Adrenal gland (tissue), 12 donors: ENCODE results near the gene UVSSA. TPM values are rescaled to one million over a fixed set of nuclear protein-coding genes. Genes with fewer than 3 reads are reported as not detected.

ENCODE experiments used
- DNase-seq, 7 donors: peaks; one replicate each; pipeline ENCODE4 v3.0.0-alpha.2; 2019 to 2020
- H3K27ac ChIP-seq, 5 donors: fragments of 200-600 bp; sonication (generic) in 4 of 5; 1 replicate in 3 of 5; 2 replicates in 2 of 5; pipeline versions ENCODE4 v1.5.1 to v1.8.0; 2016 to 2020; ENCODE audit warnings: mild to moderate bottlenecking in 1 of 5
- H3K27me3 ChIP-seq: fragments of 200-600 bp; 2 replicates; pipeline ENCODE4 v1.8.0; 2021
- H3K36me3 ChIP-seq, 2 donors: fragments of 200-600 bp; replicated peaks in 1 of 2; 1 replicate in 1 of 2; 2 replicates in 1 of 2; pipeline versions ENCODE4 v1.5.1 to v1.8.0; 2018 to 2022
- H3K4me1 ChIP-seq, 2 donors: fragments of 200-600 bp; replicated peaks in 1 of 2; 1 replicate in 1 of 2; 2 replicates in 1 of 2; pipeline versions ENCODE4 v1.5.1 to v1.8.0; 2018 to 2021
- H3K4me3 ChIP-seq, 4 donors: fragments of 200-600 bp; sonication (generic) in 3 of 4; one replicate each; pipeline ENCODE4 v1.5.1; 2016 to 2018
- H3K9me3 ChIP-seq, 3 donors: fragments of 200-600 bp; sonication (generic) in 1 of 3; replicated peaks in 1 of 3; 1 replicate in 2 of 3; 2 replicates in 1 of 3; pipeline versions ENCODE4 v1.5.1 to v1.8.0; 2016 to 2021
- POLR2A ChIP-seq, 2 donors: fragments of 450-650 bp; IDR thresholded peaks; one replicate each; pipeline ENCODE4 v1.6.1; 2017; ENCODE audit warnings: antibody characterized with exemption in 2 of 2, mild to moderate bottlenecking in 2 of 2, moderate library complexity in 1 of 2
- WGBS, 4 donors: extraction: QIAGEN DNeasy Blood & Tissue Kit in 2 of 4; methylation state at CpG; one replicate each; pipeline versions ENCODE4 v1.1.5 to v1.1.7; 2013 to 2017; 5-methylcytosine and 5-hydroxymethylcytosine counted together
- intact Hi-C, 2 donors: fragments of 100-400 bp; cut with DNase I; formaldehyde crosslinking; loops; one replicate each; pipeline versions ENCODE4 v1.14.1 to v1.15.0; 2022 to 2023
- polyA plus RNA-seq, 3 donors: library from polyadenylated mRNA; stranded (reverse); fragments of 200-250 nt in 2 of 3; fragments of 350-450 nt in 1 of 3; fragmentation: Illumina TruSeq in 1 of 3; extraction: RNeasy Lipid Tissue Mini Kit (QIAGEN cat#74804) in 1 of 3; gene quantifications; one replicate each; pipeline ENCODE4 v1.2.3, GENCODE V29; 2013 to 2014
- total RNA-seq, 9 donors: library from RNA; depleted of rRNA in 4 of 9; stranded (reverse); fragments of >200 nt in 4 of 9; fragments of 120-200 nt in 1 of 9; fragmentation: NEBNext Ultra II Directional in 1 of 9; extraction: Animal tissue kit (Norgen Biotek cat#: 25700) in 1 of 9; gene quantifications; one replicate each; pipeline versions ENCODE4 v1.1.0 to v1.2.4, GENCODE V29; 2013 to 2023
- TF ChIP-seq, protein P1 (sequence below), 6 experiments: fragments of 450-650 bp in 4 of 6; fragments of 200-600 bp in 2 of 6; sonication (generic) in 1 of 6; IDR thresholded peaks; 1 replicate in 5 of 6; 2 replicates in 1 of 6; pipeline versions ENCODE4 v1.5.1 to v1.8.0; 2016 to 2021; ENCODE audit warnings: antibody characterized with exemption in 6 of 6, mild to moderate bottlenecking in 2 of 6, moderate library complexity in 1 of 6
- donor health status: healthy with polysubstance abuse.
- donor health status: Bipolar disorder and iron deficiency.
- donor health status: DM: yes; HTN: yes; CAD: no.
- donor health status: DM: no; HTN: no; CAD: no.
- donor health status: DM: no; HTN: no; CAD: no.
- donor health status: DM: yes; HTN: yes; CAD: no.

UVSSA gene
- total and polyA plus RNA-seq, 12 donors: 2.9 to 37.4 (median 17.5) TPM

DNA sequence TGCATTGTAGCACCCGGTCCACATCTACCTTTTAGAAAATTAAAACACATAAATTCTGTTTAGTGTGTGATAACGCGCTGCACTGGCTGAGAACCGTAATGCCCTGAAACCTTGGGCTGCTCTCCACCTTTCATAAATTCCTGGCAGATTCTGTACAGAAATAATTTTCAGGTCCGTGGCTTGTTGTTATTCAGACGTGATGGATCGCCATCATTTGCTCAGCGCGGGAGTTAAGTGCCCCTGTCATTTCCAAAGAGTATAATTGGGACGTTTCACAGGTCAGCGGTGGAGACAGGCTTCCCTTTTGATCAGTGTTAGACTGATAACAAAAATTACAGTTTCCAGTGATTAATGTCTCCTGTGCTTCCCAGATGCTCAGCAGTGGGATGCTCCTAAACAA, 16.5 kb downstream of the UVSSA start:
- Histone ChIP-seq H3K27ac (no peak overlapping the region), H3K36me3 (peaks cover 0 to 5% of the 10 kb centered on the region in 2 donors), H3K4me1 (peaks cover 6 to 17% of the 10 kb centered on the region in 2 donors), H3K9me3 (no peaks in the 10 kb centered on the region), H3K27me3 (no peaks in the 10 kb centered on the region), H3K4me3 (no peak overlapping the region)
- no peak for DNase-seq
- TF ChIP-seq, protein P1, sequence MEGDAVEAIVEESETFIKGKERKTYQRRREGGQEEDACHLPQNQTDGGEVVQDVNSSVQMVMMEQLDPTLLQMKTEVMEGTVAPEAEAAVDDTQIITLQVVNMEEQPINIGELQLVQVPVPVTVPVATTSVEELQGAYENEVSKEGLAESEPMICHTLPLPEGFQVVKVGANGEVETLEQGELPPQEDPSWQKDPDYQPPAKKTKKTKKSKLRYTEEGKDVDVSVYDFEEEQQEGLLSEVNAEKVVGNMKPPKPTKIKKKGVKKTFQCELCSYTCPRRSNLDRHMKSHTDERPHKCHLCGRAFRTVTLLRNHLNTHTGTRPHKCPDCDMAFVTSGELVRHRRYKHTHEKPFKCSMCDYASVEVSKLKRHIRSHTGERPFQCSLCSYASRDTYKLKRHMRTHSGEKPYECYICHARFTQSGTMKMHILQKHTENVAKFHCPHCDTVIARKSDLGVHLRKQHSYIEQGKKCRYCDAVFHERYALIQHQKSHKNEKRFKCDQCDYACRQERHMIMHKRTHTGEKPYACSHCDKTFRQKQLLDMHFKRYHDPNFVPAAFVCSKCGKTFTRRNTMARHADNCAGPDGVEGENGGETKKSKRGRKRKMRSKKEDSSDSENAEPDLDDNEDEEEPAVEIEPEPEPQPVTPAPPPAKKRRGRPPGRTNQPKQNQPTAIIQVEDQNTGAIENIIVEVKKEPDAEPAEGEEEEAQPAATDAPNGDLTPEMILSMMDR (IDR thresholded peaks at IDR 0.05): no peak
- no peak for TF ChIP-seq POLR2A (IDR thresholded peaks at IDR 0.05)
- intact Hi-C loops: no loop called here
- WGBS, 4 donors: 47 to 76% (median 64%) methylated on average over 11 of the region's 11 CpGs

DNA sequence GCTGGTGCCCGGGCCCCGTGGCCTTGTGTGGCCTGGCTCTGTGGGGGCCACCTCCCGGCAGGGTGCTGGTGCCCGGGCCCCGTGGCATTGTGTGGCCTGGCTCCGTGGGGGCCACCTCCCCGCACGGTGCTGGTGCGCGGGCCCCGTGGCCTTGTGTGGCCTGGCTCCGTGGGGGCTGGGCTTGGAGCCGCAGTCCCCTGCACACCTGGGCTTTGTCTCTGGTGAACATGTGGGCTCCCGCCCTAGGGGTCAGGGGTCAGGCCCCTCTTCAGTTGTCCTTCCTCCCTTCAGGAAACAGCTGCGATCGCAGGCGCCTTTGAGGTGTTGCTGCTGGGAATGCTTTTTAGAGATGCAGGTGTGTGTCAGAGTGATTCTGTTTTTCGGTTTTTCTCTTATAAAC, 17.2 kb downstream of the UVSSA start:
- H3K36me3 ChIP-seq: peaks cover 0 to 5% of the 10 kb centered on the region in 2 donors
- no peak for TF ChIP-seq POLR2A (IDR thresholded peaks at IDR 0.05)
- TF ChIP-seq, protein P1 (IDR thresholded peaks at IDR 0.05): no peak
- H3K27me3 ChIP-seq: no peaks in the 10 kb centered on the region
- intact Hi-C loops: no loop called here
- peaks cover 6 to 17% of the 10 kb centered on the region in 2 donors for H3K4me1 ChIP-seq
- DNase-seq: no peak
- no peak overlapping the region for H3K27ac ChIP-seq
- no peak overlapping the region for H3K4me3 ChIP-seq
- no peaks in the 10 kb centered on the region for H3K9me3 ChIP-seq
- WGBS, 4 donors: 67 to 95% (median 83%) methylated on average over 5 to 16 of the region's 18 CpGs

DNA sequence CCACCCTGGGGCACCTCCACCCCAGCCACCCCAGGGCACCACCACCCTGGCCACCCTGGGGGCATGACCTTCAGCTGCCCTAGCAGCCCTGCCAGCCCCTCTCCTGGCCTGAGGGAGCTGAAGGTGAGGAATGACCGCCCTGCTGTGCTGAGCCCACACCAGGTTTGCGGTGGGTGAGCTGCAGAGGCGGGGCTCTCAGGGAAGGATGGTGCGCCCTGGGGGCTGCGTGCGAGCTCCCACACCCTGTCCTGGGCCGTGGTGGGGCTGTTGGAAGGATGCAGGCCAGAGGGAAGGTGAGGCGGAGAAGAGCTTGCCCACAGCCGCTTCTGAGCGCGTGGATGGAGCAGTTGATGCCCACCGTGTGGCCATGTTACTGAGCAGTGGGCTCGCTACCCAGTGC, 17.7 kb downstream of the UVSSA start:
- no peak overlapping the region for H3K4me3 ChIP-seq
- H3K27ac ChIP-seq: no peak overlapping the region
- H3K9me3 ChIP-seq: no peaks in the 10 kb centered on the region
- H3K27me3 ChIP-seq: no peaks in the 10 kb centered on the region
- 92 to 97% (median 95%) methylated on average over 2 to 13 of the region's 13 CpGs for WGBS, 4 donors
- intact Hi-C loops: loop anchor here in 1 of 2 donors (5.0 kb wide), 1 partner anchor 153 kb away; no protein-coding TSS in a partner anchor
- TF ChIP-seq, protein P1 (IDR thresholded peaks at IDR 0.05): no peak
- TF ChIP-seq POLR2A (IDR thresholded peaks at IDR 0.05): no peak
- H3K36me3 ChIP-seq: peaks cover 0 to 5% of the 10 kb centered on the region in 2 donors
- H3K4me1 ChIP-seq: peaks cover 6 to 16% of the 10 kb centered on the region in 2 donors
- no peak for DNase-seq

DNA sequence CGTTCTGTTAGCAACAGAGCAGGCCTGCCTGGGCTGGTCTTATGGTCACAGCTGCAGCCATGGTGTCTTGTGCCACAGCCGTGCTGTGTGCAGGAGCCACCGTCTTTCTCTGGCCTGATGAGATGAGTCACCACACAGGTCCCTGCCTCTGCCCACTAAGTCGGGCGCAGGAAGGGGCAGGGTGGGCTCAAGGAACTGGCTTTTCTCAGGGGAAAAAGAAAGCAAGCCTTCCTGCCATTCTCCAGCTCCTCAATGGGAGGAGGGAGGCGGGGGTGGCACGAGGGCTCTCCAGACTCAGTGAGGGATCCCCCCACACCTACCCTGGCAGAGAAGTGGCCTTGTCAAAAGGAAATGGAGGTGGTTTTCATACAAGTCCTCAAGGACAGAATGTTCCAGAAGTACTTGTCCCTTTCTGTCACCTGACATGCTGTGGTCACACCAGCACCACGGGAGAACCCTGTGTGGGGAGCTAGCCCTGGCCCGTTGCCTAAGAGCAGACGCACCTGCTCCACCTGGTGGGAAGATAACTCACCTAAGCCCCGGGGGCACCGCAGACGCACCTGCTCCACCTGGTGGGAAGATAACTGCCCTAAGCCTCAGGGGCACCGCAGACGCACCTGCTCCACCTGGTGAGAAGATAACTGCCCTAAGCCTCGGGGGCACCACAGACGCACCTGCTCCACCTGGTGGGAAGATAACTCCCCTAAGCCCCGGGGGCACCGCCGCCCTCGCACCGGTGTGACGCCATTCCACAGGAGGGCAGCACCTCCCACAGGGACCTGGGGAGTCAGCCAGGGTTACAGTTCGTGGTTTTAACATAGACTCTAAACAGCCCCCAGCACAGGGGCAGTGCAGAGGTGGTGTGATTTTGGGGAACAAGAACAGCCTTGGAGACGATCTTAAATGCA, 18.5 kb downstream of the UVSSA start:
- 78 to 89% (median 84%) methylated on average over 9 to 25 of the region's 25 CpGs for WGBS, 4 donors
- Histone ChIP-seq H3K4me3 (no peak overlapping the region), H3K4me1 (peaks cover 0 to 10% of the 10 kb centered on the region in 2 donors), H3K27me3 (no peaks in the 10 kb centered on the region), H3K9me3 (no peaks in the 10 kb centered on the region), H3K36me3 (peaks cover 0 to 5% of the 10 kb centered on the region in 2 donors), H3K27ac (no peak overlapping the region)
- DNase-seq: no peak
- no peak for TF ChIP-seq POLR2A (IDR thresholded peaks at IDR 0.05)
- TF ChIP-seq, protein P1 (IDR thresholded peaks at IDR 0.05): no peak
- intact Hi-C loops: loop anchor here in 1 of 2 donors (5.0 kb wide), 1 partner anchor 152 kb away; no protein-coding TSS in a partner anchor
